OCI-LY7 (cell line): Measurements from ENCODE around the gene CACNA1B.
"Not testable (repeated sequence)": the region's sequence is repeated elsewhere in the genome, so short reads cannot be mapped to it uniquely, and the experiment has no call there.

Experiments used
- CTCF ChIP-seq: fragments of 200-600 bp; sonication (generic); conservative IDR thresholded peaks from 2 replicates; pipeline ENCODE4 v1.5.1; 2014; ENCODE audit warnings: mild to moderate bottlenecking, antibody characterized with exemption, low read length, moderate library complexity, mixed read lengths
- EZH2phosphoT487 ChIP-seq: fragments of 200-600 bp; sonication (generic); IDR thresholded peaks from 2 replicates; pipeline ENCODE4 v1.6.1; 2018; ENCODE audit warnings: low read depth, borderline replicate concordance, mild to moderate bottlenecking, mixed run types, antibody characterized with exemption, low read length, moderate library complexity, mixed read lengths

GRCh38 chr9:137877506-137878122 is at the start of gene CACNA1B:
- TF ChIP-seq CTCF, EZH2phosphoT487: not testable (repeated sequence)
